Measurements from ENCODE around the gene SEMA5B. TPM values are rescaled to one million over a fixed set of nuclear protein-coding genes. Genes with fewer than 3 reads are reported as not detected.

SEMA5B gene
- total and polyA plus RNA-seq, 2 donors (not counting 3 experiments of a cell fraction or from before 2014, with no cell fraction given): 0.07 TPM; not detected in 1

DNA sequence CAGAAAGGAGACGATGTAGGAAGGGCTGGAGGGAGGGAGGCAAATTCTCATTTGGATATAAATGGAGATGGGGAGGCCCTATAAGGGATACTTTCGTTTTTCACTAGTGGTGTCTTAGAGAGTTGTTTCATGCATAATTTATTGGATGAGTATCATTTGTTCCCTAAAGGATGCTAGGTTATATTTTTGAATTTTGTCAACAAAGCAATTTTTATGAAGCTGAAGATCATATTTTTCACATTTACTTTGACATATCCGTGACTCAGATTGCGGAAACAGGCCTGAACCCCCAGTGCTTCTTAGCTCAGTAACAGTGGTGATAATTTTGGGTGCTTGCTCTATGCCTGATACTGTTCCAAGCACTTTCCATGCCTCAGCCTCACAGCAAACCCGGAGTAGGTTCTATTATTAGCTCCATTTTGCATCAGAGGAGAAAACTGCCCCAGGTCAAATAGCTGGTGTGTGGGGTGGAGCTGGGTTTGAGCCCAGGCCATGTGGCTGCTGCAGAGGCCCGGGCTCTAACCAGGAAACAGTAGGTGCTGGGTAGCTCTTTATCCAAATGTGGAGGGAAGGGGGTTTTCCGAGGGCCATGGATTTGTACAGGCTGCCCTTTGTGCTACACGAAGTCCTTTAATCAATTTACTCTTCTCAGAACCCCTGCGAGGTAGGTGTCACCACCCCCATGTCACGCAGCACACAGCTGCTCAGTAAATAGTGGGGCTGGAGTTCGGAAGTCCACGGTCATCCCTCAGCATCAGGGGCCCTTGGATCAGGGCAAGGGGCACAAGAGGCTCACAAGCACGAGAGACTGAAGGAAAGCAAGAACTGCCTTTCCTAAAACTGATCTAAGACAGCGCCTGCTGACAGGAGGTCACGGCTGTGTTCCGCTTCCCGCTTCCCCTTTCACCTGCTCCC is 133.6 kb downstream of the SEMA5B start:
- DNase-seq (ENCODE audit: low read depth, low spot score) (no peak), FAIRE-seq (no peak)
- Histone ChIP-seq H3K4me3 (replicated peaks in 1 of 3; ENCODE audit: insufficient read depth in 1 of 3, low read depth in 1 of 3, low read length in 3 of 3) (no peak overlapping the region), H2AFZ (ENCODE audit: low read depth, low read length) (no peak overlapping the region), H3K9me3 (replicated peaks; ENCODE audit: control insufficient read depth, insufficient read depth, low read length) (no peaks in the 10 kb centered on the region), H4K20me1 (replicated peaks; ENCODE audit: control insufficient read depth, extremely low read depth, insufficient read depth, low read length) (no peaks in the 10 kb centered on the region), H3K27me3 (ENCODE audit: control insufficient read depth in 2 of 2, insufficient read depth in 2 of 2, low read length in 2 of 2) (peaks cover 4 to 16% of the 10 kb centered on the region in 2 experiments), H3K4me2 (ENCODE audit: insufficient read depth, low read length) (no peak overlapping the region), H3K36me3 (ENCODE audit: control insufficient read depth in 2 of 2, extremely low read depth in 1 of 2, insufficient read depth in 2 of 2, low read length in 2 of 2) (no peaks in the 10 kb centered on the region), H3K9me1 (replicated peaks; ENCODE audit: control insufficient read depth, extremely low read depth, insufficient read depth, low read length) (no peaks in the 10 kb centered on the region), H3K4me1 (ENCODE audit: control insufficient read depth, extremely low read depth, insufficient read depth, low read length) (no peaks in the 10 kb centered on the region), H3K9ac (replicated peaks; ENCODE audit: extremely low read depth, insufficient read depth, low read length) (no peak overlapping the region), H3K79me2 (ENCODE audit: control insufficient read depth, insufficient read depth, low read length) (no peaks in the 10 kb centered on the region), H3K27ac (ENCODE audit: insufficient read depth, low read depth, low read length) (no peak overlapping the region)
- no TSS peak for BruUV-seq (replicated peaks)
- dilution Hi-C loops (cut with MboI; ENCODE audit: extremely low pct_ligation_motif_present, low sequenced_read_pairs): no loop called here
- POLR2A ChIA-PET: no interaction called here
- intact Hi-C loops (cut with micrococcal nuclease): no loop called here
- TF ChIP-seq MYC (IDR thresholded peaks at IDR 0.05; ENCODE audit: low read depth, low read length) (no peak), POLR2AphosphoS5 (IDR thresholded peaks at IDR 0.05; ENCODE audit: insufficient read depth, low read depth, low read length) (no peak), POLR2A (IDR thresholded peaks at IDR 0.05; ENCODE audit: low read depth, low read length) (no peak), FOS (IDR thresholded peaks at IDR 0.05; ENCODE audit: borderline replicate concordance, insufficient read depth, low read length) (no peak), EZH2 (IDR thresholded peaks at IDR 0.05; ENCODE audit: borderline replicate concordance, low read depth, low read length, severe bottlenecking) (no peak), JUN (IDR thresholded peaks at IDR 0.05; ENCODE audit: borderline replicate concordance, insufficient read depth, insufficient read length, low read depth) (no peak), GATA2 (IDR thresholded peaks at IDR 0.05; ENCODE audit: insufficient read depth, insufficient read length, low read depth, low read length) (no peak)
- TF ChIP-seq, protein P1, sequence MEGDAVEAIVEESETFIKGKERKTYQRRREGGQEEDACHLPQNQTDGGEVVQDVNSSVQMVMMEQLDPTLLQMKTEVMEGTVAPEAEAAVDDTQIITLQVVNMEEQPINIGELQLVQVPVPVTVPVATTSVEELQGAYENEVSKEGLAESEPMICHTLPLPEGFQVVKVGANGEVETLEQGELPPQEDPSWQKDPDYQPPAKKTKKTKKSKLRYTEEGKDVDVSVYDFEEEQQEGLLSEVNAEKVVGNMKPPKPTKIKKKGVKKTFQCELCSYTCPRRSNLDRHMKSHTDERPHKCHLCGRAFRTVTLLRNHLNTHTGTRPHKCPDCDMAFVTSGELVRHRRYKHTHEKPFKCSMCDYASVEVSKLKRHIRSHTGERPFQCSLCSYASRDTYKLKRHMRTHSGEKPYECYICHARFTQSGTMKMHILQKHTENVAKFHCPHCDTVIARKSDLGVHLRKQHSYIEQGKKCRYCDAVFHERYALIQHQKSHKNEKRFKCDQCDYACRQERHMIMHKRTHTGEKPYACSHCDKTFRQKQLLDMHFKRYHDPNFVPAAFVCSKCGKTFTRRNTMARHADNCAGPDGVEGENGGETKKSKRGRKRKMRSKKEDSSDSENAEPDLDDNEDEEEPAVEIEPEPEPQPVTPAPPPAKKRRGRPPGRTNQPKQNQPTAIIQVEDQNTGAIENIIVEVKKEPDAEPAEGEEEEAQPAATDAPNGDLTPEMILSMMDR (IDR thresholded peaks at IDR 0.05; ENCODE audit: extremely low read depth in 1 of 2, insufficient read depth in 1 of 2, low read depth in 1 of 2, low read length in 2 of 2): no peak
- TF ChIP-seq, protein P2, sequence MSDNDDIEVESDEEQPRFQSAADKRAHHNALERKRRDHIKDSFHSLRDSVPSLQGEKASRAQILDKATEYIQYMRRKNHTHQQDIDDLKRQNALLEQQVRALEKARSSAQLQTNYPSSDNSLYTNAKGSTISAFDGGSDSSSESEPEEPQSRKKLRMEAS (IDR thresholded peaks at IDR 0.05; ENCODE audit: insufficient read depth, insufficient read length): no peak
- CTCF ChIA-PET: no interaction called here

Data from endothelial cell of umbilical vein (primary cell).